Lung (tissue), 12 donors: ENCODE measurements around the gene MOV10. TPM values are rescaled to one million over a fixed set of nuclear protein-coding genes. Genes with fewer than 3 reads are reported as not detected.
"Not testable (repeated sequence)": the region's sequence is repeated elsewhere in the genome, so short reads cannot be mapped to it uniquely, and the experiment has no call there.

Experiments
- ATAC-seq: fragments of 200-7000 bp; cut with Tn5 transposase; one replicate; pipeline ENCODE4 v1.9.1; 2020; ENCODE audit warnings: moderate number of reproducible peaks; ENCODE audit not compliant: insufficient read depth, low FRiP score
- DNase-seq, 3 donors: peaks; one replicate each; pipeline ENCODE4 v3.0.0-alpha.2; 2013 to 2017
- H3K27ac ChIP-seq, 2 donors: one replicate each; pipeline ENCODE4 v1.5.1; 2013; ENCODE audit warnings: mild to moderate bottlenecking in 2 of 2, moderate library complexity in 2 of 2, control low read depth in 1 of 2, inconsistent platforms in 1 of 2, low read depth in 1 of 2, low read length in 1 of 2
- H3K27me3 ChIP-seq, 3 donors: one replicate each; pipeline ENCODE4 v1.5.1; 2013; ENCODE audit warnings: low read length in 2 of 3; ENCODE audit not compliant: control insufficient read depth in 3 of 3, insufficient read depth in 3 of 3
- H3K36me3 ChIP-seq, 4 donors: one replicate each; pipeline ENCODE4 v1.5.1; 2013; ENCODE audit warnings: low read length in 4 of 4, mild to moderate bottlenecking in 1 of 4, moderate library complexity in 1 of 4; ENCODE audit not compliant: control insufficient read depth in 4 of 4, insufficient read depth in 4 of 4
- H3K4me1 ChIP-seq, 5 donors: one replicate each; pipeline ENCODE4 v1.5.1; 2013; ENCODE audit warnings: low read length in 5 of 5, mild to moderate bottlenecking in 2 of 5, moderate library complexity in 1 of 5; ENCODE audit not compliant: control insufficient read depth in 5 of 5, insufficient read depth in 5 of 5
- H3K4me3 ChIP-seq: one replicate; pipeline ENCODE4 v1.5.1; 2013; ENCODE audit warnings: mild to moderate bottlenecking, control low read depth, moderate library complexity
- H3K9ac ChIP-seq, 2 donors: one replicate each; pipeline ENCODE4 v1.5.1; 2013; ENCODE audit warnings: low read length in 2 of 2, control low read depth in 1 of 2; ENCODE audit not compliant: insufficient read depth in 1 of 2
- H3K9me3 ChIP-seq, 4 donors: one replicate each; pipeline ENCODE4 v1.5.1; 2013; ENCODE audit warnings: low read length in 3 of 4, mild to moderate bottlenecking in 1 of 4, moderate library complexity in 1 of 4; ENCODE audit not compliant: control insufficient read depth in 4 of 4, insufficient read depth in 3 of 4
- WGBS, 2 donors: extraction: QIAGEN DNeasy Blood & Tissue Kit; methylation state at CpG; one replicate each; pipeline ENCODE4 v1.1.7; 2013; 5-methylcytosine and 5-hydroxymethylcytosine counted together
- polyA plus RNA-seq, 2 donors: library from polyadenylated mRNA; stranded (reverse); fragments of 200-250 nt; gene quantifications; one replicate each; pipeline ENCODE4 v1.2.1, GENCODE V29; 2013
- total RNA-seq, 2 donors: library from RNA; depleted of rRNA in 1 of 2; stranded (reverse); fragments of >200 nt in 1 of 2; gene quantifications; one replicate each; pipeline ENCODE4 v1.2.1, GENCODE V29; 2014 to 2021
- TF ChIP-seq, protein P1 (sequence below): IDR thresholded peaks from 2 replicates; pipeline ENCODE4 v1.5.1; 2012; ENCODE audit warnings: mild to moderate bottlenecking; ENCODE audit errors: control extremely low read depth, extremely low read depth
- donor health status: control.
- donor health status: control.
- donor health status: Bipolar disorder and iron deficiency.
- donor health status: healthy.
- donor health status: DM: yes; HTN: yes; CAD: no.

MOV10 gene
- total and polyA plus RNA-seq, 4 donors = 33.4 to 51.3 (median 40.2) TPM

DNA sequence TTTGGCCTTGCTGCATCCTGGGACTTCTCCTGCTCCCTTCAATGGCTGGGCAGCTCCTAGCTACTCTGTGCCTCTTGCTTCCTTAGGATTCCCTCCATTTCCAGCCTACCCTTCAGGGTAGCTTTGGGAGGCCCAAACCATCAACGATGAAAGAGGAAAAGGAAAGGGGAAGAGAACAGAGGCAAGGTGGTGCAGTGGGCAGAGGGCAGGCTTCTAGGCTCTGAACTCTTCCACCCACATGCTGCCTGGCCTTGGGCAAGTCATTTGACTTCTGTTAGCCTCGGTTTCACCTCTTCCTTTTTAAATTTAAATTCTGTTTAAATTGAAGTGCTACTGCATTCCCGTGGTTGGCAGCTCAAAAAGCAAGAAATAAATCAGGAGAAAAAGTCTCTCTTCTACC, 46.3 kb downstream of the MOV10 start:
- H3K27me3 ChIP-seq = peaks cover 0 to 5% (median 0%) of the 10 kb centered on the region in 3 donors

DNA sequence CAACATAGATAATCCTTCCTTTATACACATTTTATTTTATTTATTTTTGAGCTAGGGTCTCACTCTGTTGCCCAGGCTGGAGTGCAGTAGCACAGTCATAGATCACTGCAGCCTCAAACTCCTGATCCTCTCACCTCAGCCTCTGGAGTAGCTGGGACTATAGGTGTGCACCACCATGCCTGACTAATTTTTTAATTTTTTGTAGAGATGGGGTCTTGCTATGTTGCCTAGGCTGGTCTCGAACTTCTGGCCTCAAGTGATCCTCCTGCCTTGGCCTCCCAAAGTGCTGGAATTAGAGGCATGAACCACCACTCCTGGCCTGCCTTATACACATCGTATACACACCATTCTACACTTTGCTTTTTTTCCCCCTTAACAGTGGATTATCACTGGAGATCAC, 46.8 kb downstream of the MOV10 start:
- not testable (repeated sequence) for H3K27ac ChIP-seq, DNase-seq, H3K27me3 ChIP-seq, H3K36me3 ChIP-seq, H3K9me3 ChIP-seq, H3K4me3 ChIP-seq, ATAC-seq, H3K9ac ChIP-seq
- 90 to 92% methylated on average over 2 of the region's 2 CpGs for WGBS, 2 donors
- peaks cover 0 to 16% (median 0%) of the 10 kb centered on the region in 5 donors for H3K4me1 ChIP-seq

More for the DNA sequence above, 46.3 kb downstream of the MOV10 start:
- no peak for DNase-seq
- TF ChIP-seq, protein P1, sequence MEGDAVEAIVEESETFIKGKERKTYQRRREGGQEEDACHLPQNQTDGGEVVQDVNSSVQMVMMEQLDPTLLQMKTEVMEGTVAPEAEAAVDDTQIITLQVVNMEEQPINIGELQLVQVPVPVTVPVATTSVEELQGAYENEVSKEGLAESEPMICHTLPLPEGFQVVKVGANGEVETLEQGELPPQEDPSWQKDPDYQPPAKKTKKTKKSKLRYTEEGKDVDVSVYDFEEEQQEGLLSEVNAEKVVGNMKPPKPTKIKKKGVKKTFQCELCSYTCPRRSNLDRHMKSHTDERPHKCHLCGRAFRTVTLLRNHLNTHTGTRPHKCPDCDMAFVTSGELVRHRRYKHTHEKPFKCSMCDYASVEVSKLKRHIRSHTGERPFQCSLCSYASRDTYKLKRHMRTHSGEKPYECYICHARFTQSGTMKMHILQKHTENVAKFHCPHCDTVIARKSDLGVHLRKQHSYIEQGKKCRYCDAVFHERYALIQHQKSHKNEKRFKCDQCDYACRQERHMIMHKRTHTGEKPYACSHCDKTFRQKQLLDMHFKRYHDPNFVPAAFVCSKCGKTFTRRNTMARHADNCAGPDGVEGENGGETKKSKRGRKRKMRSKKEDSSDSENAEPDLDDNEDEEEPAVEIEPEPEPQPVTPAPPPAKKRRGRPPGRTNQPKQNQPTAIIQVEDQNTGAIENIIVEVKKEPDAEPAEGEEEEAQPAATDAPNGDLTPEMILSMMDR = no peak
- ATAC-seq = no peak
- WGBS, 2 donors = 49 to 58% methylated on average over 3 of the region's 3 CpGs
- H3K9me3 ChIP-seq = no peaks in the 10 kb centered on the region
- H3K9ac ChIP-seq = no peak overlapping the region
- H3K4me1 ChIP-seq = peaks cover 0 to 20% (median 0%) of the 10 kb centered on the region in 5 donors
- H3K27ac ChIP-seq = no peak overlapping the region
- H3K4me3 ChIP-seq = no peak overlapping the region
- no peaks in the 10 kb centered on the region for H3K36me3 ChIP-seq

DNA sequence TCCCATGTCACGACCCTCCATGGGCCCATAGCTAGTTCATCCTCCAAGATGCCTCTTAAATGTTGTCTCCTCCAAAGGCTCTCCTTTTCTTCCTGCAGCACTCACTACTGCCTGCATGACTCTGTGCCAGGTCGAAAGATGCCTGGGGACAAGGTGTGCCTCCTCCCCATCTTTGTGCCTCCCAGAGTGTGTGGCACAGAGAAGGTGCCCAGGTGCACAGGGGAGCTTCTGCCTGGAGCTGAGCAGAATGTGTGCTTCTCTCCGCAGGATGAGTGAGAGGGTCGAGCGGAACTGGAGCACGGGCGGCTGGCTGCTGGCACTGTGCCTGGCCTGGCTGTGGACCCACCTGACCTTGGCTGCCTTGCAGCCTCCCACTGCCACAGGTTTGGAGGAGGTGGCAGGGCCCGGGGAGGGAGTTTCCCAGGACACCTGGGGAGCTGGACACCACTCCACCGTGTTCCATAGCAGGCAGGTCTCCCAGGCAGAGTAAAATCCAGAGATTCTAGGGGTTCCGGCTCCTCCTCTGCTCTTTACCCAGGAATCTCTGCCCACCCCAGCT, 47.6 kb downstream of the MOV10 start:
- TF ChIP-seq, protein P1 = no peak
- DNase-seq (no peak), ATAC-seq (no peak)
- Histone ChIP-seq H3K27me3 (peaks cover 0 to 5% (median 0%) of the 10 kb centered on the region in 3 donors), H3K9me3 (no peaks in the 10 kb centered on the region), H3K4me1 (peaks cover 0 to 16% (median 0%) of the 10 kb centered on the region in 5 donors), H3K36me3 (no peaks in the 10 kb centered on the region), H3K27ac (no peak overlapping the region), H3K4me3 (no peak overlapping the region), H3K9ac (no peak overlapping the region)
- 64 to 83% methylated on average over 10 of the region's 10 CpGs for WGBS, 2 donors

DNA sequence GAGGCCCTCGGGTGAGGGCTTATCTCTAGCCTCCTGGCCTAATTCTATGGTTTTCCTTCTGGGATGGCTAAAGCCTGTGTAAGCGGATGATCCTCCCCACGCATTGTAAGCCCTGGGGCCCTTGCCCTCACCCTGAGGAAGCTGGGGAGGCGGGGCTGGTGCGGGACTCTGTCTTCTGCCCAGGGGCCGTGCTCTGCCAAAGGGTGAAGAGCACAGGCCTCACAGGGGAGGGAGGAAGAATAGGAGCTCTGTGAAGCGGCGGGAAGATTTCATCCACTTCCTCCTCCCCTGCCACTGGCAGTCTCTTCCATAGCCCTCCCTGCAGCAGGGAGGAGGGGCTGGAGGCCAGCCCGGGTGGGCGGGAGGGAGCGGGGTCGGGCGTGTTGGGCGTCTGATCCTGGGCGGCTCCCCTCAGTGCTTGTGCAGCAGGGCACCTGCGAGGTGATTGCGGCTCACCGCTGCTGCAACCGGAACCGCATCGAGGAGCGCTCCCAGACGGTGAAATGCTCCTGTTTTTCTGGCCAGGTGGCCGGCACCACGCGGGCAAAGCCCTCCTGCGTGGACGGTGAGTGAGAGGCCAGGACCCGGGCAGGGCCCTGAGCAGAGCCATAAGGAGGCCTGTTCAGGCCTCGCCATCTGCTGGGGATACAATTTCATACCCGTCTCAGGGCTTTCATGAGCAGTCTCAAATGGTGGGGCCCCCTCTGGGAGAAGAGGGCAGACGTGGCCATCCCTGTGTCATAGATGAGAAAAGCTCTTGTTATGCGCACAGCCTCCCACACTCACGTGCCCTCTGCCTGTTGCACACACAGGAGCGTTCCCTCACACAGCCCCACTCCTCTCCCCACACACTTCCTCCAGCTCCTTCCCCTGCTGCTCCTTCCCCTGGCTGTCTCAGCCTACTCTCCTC, 48.4 kb downstream of the MOV10 start:
- H3K36me3 ChIP-seq = no peaks in the 10 kb centered on the region
- peaks cover 0 to 5% (median 0%) of the 10 kb centered on the region in 3 donors for H3K27me3 ChIP-seq
- ATAC-seq (no peak), DNase-seq (peak; percentile 47 to 66 (median 55))
- WGBS, 2 donors = 8 to 17% methylated on average over 35 of the region's 35 CpGs
- TF ChIP-seq, protein P1 = no peak
- no peaks in the 10 kb centered on the region for H3K9me3 ChIP-seq
- peaks cover 0 to 16% (median 0%) of the 10 kb centered on the region in 5 donors for H3K4me1 ChIP-seq
- H3K27ac ChIP-seq = no peak overlapping the region
- no peak overlapping the region for H3K4me3 ChIP-seq
- no peak overlapping the region for H3K9ac ChIP-seq
